Measurements from ENCODE around the gene LYSMD2.

DNA sequence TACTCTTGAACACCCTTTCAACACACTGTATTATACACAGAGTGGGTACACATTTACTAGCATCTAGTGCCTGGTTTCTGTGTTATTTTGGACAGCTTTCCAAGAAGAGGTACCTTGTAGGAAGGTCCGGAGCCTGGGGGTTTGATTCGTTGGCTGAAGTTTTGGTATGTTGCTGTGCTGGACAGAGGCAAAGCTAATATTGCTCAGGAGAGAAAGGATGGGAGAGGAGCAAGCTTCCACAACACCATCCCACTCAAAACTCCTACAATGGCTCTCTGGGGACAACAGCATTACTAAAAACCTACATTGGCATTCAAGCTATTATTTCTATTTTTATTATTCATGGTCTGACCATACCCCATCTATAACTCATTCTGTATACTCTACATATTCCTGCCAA is 1.1 kb upstream of the LYSMD2 start:
- TF ChIP-seq, protein P1, sequence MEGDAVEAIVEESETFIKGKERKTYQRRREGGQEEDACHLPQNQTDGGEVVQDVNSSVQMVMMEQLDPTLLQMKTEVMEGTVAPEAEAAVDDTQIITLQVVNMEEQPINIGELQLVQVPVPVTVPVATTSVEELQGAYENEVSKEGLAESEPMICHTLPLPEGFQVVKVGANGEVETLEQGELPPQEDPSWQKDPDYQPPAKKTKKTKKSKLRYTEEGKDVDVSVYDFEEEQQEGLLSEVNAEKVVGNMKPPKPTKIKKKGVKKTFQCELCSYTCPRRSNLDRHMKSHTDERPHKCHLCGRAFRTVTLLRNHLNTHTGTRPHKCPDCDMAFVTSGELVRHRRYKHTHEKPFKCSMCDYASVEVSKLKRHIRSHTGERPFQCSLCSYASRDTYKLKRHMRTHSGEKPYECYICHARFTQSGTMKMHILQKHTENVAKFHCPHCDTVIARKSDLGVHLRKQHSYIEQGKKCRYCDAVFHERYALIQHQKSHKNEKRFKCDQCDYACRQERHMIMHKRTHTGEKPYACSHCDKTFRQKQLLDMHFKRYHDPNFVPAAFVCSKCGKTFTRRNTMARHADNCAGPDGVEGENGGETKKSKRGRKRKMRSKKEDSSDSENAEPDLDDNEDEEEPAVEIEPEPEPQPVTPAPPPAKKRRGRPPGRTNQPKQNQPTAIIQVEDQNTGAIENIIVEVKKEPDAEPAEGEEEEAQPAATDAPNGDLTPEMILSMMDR (IDR thresholded peaks at IDR 0.05), result no peak
- TF ChIP-seq EP300 (IDR thresholded peaks at IDR 0.05), result no peak
- no peak for TF ChIP-seq EHMT2 (IDR thresholded peaks at IDR 0.05; ENCODE audit: low read depth)
- TF ChIP-seq, protein P2, sequence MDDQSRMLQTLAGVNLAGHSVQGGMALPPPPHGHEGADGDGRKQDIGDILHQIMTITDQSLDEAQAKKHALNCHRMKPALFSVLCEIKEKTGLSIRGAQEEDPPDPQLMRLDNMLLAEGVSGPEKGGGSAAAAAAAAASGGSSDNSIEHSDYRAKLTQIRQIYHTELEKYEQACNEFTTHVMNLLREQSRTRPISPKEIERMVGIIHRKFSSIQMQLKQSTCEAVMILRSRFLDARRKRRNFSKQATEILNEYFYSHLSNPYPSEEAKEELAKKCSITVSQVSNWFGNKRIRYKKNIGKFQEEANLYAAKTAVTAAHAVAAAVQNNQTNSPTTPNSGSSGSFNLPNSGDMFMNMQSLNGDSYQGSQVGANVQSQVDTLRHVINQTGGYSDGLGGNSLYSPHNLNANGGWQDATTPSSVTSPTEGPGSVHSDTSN (IDR thresholded peaks at IDR 0.05), result no peak
- TF ChIP-seq CHD4 (IDR thresholded peaks at IDR 0.05; ENCODE audit: borderline replicate concordance), result no peak
- TF ChIP-seq FOSB (CRISPR knock-in tag; IDR thresholded peaks at IDR 0.05), result no peak
- TF ChIP-seq, protein P3, sequence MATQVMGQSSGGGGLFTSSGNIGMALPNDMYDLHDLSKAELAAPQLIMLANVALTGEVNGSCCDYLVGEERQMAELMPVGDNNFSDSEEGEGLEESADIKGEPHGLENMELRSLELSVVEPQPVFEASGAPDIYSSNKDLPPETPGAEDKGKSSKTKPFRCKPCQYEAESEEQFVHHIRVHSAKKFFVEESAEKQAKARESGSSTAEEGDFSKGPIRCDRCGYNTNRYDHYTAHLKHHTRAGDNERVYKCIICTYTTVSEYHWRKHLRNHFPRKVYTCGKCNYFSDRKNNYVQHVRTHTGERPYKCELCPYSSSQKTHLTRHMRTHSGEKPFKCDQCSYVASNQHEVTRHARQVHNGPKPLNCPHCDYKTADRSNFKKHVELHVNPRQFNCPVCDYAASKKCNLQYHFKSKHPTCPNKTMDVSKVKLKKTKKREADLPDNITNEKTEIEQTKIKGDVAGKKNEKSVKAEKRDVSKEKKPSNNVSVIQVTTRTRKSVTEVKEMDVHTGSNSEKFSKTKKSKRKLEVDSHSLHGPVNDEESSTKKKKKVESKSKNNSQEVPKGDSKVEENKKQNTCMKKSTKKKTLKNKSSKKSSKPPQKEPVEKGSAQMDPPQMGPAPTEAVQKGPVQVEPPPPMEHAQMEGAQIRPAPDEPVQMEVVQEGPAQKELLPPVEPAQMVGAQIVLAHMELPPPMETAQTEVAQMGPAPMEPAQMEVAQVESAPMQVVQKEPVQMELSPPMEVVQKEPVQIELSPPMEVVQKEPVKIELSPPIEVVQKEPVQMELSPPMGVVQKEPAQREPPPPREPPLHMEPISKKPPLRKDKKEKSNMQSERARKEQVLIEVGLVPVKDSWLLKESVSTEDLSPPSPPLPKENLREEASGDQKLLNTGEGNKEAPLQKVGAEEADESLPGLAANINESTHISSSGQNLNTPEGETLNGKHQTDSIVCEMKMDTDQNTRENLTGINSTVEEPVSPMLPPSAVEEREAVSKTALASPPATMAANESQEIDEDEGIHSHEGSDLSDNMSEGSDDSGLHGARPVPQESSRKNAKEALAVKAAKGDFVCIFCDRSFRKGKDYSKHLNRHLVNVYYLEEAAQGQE (IDR thresholded peaks at IDR 0.05), result peak; percentile 57; the same call in 1 of the 2 replicates
- TF ChIP-seq, protein P4, sequence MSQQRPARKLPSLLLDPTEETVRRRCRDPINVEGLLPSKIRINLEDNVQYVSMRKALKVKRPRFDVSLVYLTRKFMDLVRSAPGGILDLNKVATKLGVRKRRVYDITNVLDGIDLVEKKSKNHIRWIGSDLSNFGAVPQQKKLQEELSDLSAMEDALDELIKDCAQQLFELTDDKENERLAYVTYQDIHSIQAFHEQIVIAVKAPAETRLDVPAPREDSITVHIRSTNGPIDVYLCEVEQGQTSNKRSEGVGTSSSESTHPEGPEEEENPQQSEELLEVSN (IDR thresholded peaks at IDR 0.05; ENCODE audit: borderline replicate concordance, low read depth), result no peak
- no peak for TF ChIP-seq SMC3 (IDR thresholded peaks at IDR 0.05)
